ENCODE measurements around the gene WDR35.
"Not testable (repeated sequence)": the region's sequence is repeated elsewhere in the genome, so short reads cannot be mapped to it uniquely, and the experiment has no call there.

The WDR35 gene

DNA sequence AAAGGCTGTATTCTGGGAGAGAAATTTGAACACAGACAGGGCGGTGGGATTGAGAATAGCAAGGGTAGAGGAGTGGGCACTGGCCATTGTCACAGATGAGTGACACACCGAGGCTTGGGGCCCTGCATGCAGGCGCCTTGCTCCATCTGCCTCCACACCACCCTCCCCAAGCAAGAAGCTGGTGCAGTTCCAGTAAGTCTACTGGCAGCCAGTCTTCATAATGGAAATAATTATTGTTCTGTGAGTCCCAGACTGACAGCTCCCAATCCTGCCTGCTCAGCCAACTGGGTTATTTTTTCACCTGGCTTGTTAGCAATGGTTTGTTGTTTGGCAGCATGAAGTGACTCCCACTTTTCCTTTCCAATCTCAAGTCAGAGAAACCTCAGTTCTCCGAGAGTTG lies 101.1 kb downstream of the WDR35 start:
- Histone ChIP-seq H3K4me3 (ENCODE audit: low read length) (no peak overlapping the region), H3K27ac (ENCODE audit: low read depth, low read length) (no peak overlapping the region), H3K4me1 (ENCODE audit: insufficient read depth, low read length) (no peaks in the 10 kb centered on the region), H3K9ac (ENCODE audit: low read depth, low read length) (no peak overlapping the region), H3K9me3 (ENCODE audit: insufficient read depth, low read depth, low read length) (no peaks in the 10 kb centered on the region), H3K36me3 (ENCODE audit: insufficient read depth, low read length) (no peaks in the 10 kb centered on the region), H3K27me3 (ENCODE audit: insufficient read depth, low read length) (no peaks in the 10 kb centered on the region)
- 95% methylated on average over 4 of the region's 4 CpGs for WGBS

DNA sequence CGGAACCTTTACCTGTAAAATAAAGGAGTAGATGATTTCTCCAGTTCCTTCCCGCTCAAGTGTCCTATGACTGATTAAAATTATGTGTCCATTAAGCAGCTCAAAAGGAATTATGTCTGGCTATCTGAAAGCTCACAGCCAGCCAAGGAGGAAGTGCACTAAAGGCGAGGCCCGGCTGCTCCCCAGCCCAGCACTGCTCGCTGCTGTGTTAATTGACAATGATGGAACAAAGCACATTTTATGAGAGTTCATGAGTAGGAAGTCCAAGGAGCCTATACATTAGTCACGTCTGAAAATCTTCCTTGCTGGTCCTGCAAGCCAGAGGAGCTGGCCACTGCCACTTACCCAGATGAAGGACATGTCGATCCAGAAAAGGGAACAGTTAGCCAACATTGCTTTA lies 102.4 kb downstream of the WDR35 start:
- Histone ChIP-seq H3K4me3 (ENCODE audit: low read length) (no peak overlapping the region), H3K9me3 (ENCODE audit: insufficient read depth, low read depth, low read length) (no peaks in the 10 kb centered on the region), H3K27me3 (ENCODE audit: insufficient read depth, low read length) (no peaks in the 10 kb centered on the region), H3K36me3 (ENCODE audit: insufficient read depth, low read length) (no peaks in the 10 kb centered on the region), H3K9ac (ENCODE audit: low read depth, low read length) (no peak overlapping the region), H3K4me1 (ENCODE audit: insufficient read depth, low read length) (no peaks in the 10 kb centered on the region), H3K27ac (ENCODE audit: low read depth, low read length) (no peak overlapping the region)
- 94% methylated on average over 7 of the region's 7 CpGs for WGBS

DNA sequence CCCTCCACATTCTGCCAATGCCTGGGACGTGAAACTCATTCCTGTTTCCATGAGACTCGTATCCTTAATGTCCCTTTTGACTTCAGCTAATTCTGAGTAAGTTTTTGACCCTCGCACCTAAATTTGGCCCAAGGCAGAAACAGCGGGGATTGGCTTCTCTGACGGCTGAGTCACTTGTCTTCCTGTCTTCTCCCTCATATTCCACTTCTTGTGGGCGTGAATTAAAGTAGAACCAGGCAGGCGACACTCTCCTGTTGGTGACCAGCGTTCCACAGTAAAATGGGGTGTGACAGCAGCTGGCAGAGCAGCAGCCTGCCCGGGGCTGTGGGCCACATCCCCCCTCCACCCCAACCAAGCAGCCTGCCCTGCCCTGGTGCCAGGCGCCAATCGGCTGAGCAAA lies 103.6 kb downstream of the WDR35 start:
- no peaks in the 10 kb centered on the region for H3K4me1 ChIP-seq (ENCODE audit: insufficient read depth, low read length)
- H3K36me3 ChIP-seq (ENCODE audit: insufficient read depth, low read length): no peaks in the 10 kb centered on the region
- 83% methylated on average over 11 of the region's 11 CpGs for WGBS
- no peak overlapping the region for H3K27ac ChIP-seq (ENCODE audit: low read depth, low read length)
- H3K9me3 ChIP-seq (ENCODE audit: insufficient read depth, low read depth, low read length): no peaks in the 10 kb centered on the region
- H3K9ac ChIP-seq (ENCODE audit: low read depth, low read length): no peak overlapping the region
- H3K27me3 ChIP-seq (ENCODE audit: insufficient read depth, low read length): no peaks in the 10 kb centered on the region
- no peak overlapping the region for H3K4me3 ChIP-seq (ENCODE audit: low read length)

DNA sequence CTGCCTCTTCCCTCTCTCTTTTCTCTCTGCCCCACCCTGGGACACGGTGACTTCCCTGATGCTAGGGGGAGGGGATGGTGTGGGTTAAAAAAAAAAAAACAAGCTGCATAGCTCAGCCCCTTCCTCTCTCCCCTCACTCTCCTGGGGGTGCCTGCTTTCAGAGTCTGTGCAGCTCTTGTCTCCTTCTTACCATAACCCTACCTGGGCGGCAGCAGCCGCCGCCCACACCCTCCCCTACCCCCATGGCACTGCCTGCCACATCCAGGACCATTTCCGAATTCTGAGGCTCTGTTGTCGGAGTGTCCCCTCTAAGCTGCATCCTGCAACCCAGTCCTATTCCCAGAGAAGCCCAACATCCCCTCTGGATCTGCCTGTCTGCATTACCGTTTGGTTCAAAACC lies 104.1 kb downstream of the WDR35 start:
- 78% methylated on average over 6 of the region's 7 CpGs for WGBS

DNA sequence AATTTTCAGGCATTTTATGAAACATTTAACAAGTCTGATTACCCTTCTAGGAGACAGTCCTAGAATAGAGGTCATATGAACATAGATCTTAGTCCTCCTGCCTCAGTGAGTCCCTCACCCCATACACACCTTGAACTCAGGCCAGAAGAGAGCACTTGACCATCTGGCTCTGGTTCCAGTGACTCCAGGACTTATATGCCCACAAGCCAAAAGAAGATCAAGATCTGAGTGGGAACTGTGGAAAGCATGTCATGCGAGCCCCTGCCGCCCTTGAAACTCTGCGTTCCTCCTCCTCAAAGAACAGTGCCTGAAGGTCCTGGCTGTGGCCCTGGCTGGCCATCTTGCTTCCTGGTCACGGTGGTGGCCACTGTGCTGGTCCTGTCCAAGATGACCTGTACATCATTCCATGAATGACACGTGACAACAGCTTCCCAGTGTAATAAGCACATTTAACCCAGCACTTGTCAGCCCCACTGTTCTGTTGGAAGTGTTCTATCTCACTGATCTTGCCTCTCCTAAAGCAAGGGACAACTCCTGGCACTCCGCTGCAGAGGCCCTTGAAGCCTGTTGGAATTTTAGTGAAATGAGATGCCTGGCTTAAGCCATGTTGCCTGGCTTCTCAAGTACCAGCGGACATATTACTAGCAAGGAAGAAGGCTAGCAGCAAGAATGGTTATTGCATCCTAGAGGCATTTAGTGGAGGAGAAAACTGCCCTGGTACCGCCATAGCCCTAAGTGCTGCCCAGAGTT lies 105.8 kb downstream of the WDR35 start:
- no peak overlapping the region for H3K27ac ChIP-seq (ENCODE audit: low read depth, low read length)
- no peaks in the 10 kb centered on the region for H3K27me3 ChIP-seq (ENCODE audit: insufficient read depth, low read length)
- WGBS: 93% methylated on average over 8 of the region's 8 CpGs
- H3K9me3 ChIP-seq (ENCODE audit: insufficient read depth, low read depth, low read length): no peaks in the 10 kb centered on the region
- no peaks in the 10 kb centered on the region for H3K4me1 ChIP-seq (ENCODE audit: insufficient read depth, low read length)
- H3K36me3 ChIP-seq (ENCODE audit: insufficient read depth, low read length): no peaks in the 10 kb centered on the region
- H3K9ac ChIP-seq (ENCODE audit: low read depth, low read length): no peak overlapping the region
- H3K4me3 ChIP-seq (ENCODE audit: low read length): no peak overlapping the region

More for the DNA sequence above, 104.1 kb downstream of the WDR35 start:
- H3K9ac ChIP-seq (ENCODE audit: low read depth, low read length): no peak overlapping the region
- no peaks in the 10 kb centered on the region for H3K9me3 ChIP-seq (ENCODE audit: insufficient read depth, low read depth, low read length)
- H3K27ac ChIP-seq (ENCODE audit: low read depth, low read length): no peak overlapping the region
- no peaks in the 10 kb centered on the region for H3K27me3 ChIP-seq (ENCODE audit: insufficient read depth, low read length)
- H3K36me3 ChIP-seq (ENCODE audit: insufficient read depth, low read length): no peaks in the 10 kb centered on the region
- H3K4me1 ChIP-seq (ENCODE audit: insufficient read depth, low read length): no peaks in the 10 kb centered on the region
- no peak overlapping the region for H3K4me3 ChIP-seq (ENCODE audit: low read length)

DNA sequence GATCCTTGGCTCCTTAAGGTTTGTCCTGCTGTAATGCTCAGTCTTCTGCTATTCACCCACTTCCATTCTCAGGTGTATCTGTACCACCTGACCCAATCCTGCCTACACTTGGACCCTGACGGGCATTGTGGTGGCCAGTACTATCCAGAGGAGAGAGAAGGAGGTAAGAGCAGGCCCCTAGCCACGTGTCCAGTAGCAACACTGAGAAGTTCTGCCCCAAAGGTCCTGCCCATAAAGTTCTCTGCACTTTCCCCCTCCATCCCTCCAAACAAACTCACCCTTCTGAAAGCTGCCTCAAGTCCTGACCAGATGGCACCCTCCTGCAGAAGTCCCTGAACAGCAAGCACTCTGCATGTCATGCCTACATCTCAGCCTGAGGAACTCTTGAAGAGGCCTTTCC lies 106.4 kb downstream of the WDR35 start:
- H3K27me3 ChIP-seq (ENCODE audit: insufficient read depth, low read length): no peaks in the 10 kb centered on the region
- no peaks in the 10 kb centered on the region for H3K36me3 ChIP-seq (ENCODE audit: insufficient read depth, low read length)
- no peaks in the 10 kb centered on the region for H3K9me3 ChIP-seq (ENCODE audit: insufficient read depth, low read depth, low read length)
- no peak overlapping the region for H3K9ac ChIP-seq (ENCODE audit: low read depth, low read length)
- 68% methylated on average over 2 of the region's 2 CpGs for WGBS
- no peak overlapping the region for H3K4me3 ChIP-seq (ENCODE audit: low read length)
- no peak overlapping the region for H3K27ac ChIP-seq (ENCODE audit: low read depth, low read length)
- no peaks in the 10 kb centered on the region for H3K4me1 ChIP-seq (ENCODE audit: insufficient read depth, low read length)

DNA sequence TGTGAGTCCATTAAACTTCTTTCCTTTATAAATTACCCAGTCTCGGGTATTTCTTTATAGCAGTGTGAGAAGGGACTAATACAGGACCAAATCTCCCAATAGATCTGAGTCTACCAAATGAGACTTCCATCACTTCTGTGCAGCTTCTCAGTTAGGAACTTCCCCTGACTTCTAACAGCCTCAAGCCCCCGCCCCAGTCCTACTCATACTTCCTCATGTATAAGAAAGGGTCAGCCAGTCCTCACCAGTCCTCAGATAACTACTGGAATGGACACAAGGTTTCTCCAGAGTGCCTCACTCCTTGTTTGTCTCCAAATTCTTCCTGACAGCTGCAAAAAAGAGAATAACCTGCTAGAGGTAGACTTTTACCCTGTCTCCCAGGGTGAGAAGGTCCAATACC lies 107.6 kb downstream of the WDR35 start:
- Histone ChIP-seq H3K9me3 (ENCODE audit: insufficient read depth, low read depth, low read length) (no peaks in the 10 kb centered on the region), H3K4me3 (ENCODE audit: low read length) (no peak overlapping the region), H3K9ac (ENCODE audit: low read depth, low read length) (no peak overlapping the region), H3K27ac (ENCODE audit: low read depth, low read length) (no peak overlapping the region), H3K4me1 (ENCODE audit: insufficient read depth, low read length) (no peaks in the 10 kb centered on the region), H3K27me3 (ENCODE audit: insufficient read depth, low read length) (no peaks in the 10 kb centered on the region), H3K36me3 (ENCODE audit: insufficient read depth, low read length) (no peaks in the 10 kb centered on the region)
- WGBS: 93% methylated on average over 2 of the region's 2 CpGs

DNA sequence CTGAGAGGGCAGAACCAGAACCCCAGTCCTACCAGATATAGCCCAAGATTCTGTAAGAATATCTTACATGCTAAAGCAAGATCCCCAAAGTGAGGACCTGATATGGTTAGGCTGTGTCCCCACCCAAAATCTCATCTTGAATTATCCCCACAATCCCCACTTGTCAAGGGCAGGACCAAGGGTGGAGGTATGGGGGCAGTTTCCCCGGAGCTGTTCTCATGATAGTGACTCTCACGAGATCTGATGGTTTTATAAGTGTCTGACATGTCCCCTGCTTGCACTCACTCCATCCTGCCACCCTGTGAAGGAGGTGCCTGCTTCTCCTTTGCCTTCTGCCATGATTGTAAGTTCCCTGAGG lies 108.0 kb downstream of the WDR35 start:
- 75% methylated on average over 2 of the region's 2 CpGs for WGBS
- H3K27ac ChIP-seq (ENCODE audit: low read depth, low read length): no peak overlapping the region
- no peaks in the 10 kb centered on the region for H3K4me1 ChIP-seq (ENCODE audit: insufficient read depth, low read length)
- no peak overlapping the region for H3K4me3 ChIP-seq (ENCODE audit: low read length)
- no peak overlapping the region for H3K9ac ChIP-seq (ENCODE audit: low read depth, low read length)
- H3K27me3 ChIP-seq (ENCODE audit: insufficient read depth, low read length): no peaks in the 10 kb centered on the region
- H3K9me3 ChIP-seq (ENCODE audit: insufficient read depth, low read depth, low read length): no peaks in the 10 kb centered on the region
- H3K36me3 ChIP-seq (ENCODE audit: insufficient read depth, low read length): no peaks in the 10 kb centered on the region

DNA sequence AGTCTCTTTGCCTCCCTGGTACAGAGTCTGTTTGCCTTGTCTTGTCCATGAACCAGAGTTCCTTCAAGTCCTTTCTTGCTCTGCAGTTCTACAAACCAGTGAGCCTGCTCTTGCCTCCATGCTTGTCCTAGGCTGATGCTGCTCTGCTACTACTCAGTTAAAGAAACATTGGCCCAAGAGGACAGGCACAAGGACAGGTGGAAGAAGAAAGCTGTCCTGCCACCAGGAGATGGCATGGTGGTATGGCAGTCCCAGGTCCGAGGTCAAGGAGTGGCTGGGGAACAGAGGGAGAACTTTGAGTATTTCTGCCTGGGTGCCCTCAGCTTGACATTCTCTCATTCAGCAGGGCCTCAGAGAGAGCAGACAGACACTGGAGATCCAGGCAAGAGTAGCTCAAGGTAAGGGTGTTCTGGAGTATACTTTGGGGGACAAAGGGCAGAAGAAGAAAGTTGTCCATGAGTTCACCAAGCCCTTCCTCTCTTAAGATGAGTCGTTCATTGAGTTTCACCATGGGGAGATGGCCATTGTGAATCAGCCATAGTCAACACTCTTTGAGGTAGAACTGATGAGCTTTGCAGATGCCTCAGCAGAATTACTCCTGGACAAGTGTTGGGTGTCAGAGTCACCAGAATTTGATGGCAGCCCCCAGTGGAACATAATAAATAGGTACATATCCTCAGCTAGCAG lies 108.5 kb downstream of the WDR35 start:
- WGBS: 90% methylated on average over 2 of the region's 2 CpGs
- H3K27ac ChIP-seq (ENCODE audit: low read depth, low read length): no peak overlapping the region

DNA sequence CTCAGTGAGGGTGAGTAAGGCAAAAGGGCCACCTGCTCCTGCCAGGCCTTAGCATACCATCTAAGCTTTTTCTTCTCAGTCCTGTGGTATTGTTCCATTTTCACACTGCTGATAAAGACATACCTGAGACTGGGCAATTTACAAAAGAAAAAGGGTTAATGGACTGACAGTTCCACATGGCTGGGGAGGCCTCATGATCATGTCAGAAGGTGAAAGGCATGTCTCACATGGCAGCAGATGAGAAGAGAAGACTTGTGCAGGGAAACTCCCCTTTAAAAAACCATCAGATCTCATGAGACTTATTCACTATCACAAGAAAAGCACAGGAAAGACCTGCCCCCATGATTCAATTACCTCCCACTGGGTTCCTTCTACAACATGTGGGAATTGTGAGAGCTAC lies 109.7 kb downstream of the WDR35 start:
- not testable (repeated sequence) for H3K4me3 ChIP-seq (ENCODE audit: low read length)

More for the DNA sequence above, 108.5 kb downstream of the WDR35 start:
- no peak overlapping the region for H3K9ac ChIP-seq (ENCODE audit: low read depth, low read length)
- H3K27me3 ChIP-seq (ENCODE audit: insufficient read depth, low read length): no peaks in the 10 kb centered on the region
- H3K4me3 ChIP-seq (ENCODE audit: low read length): no peak overlapping the region
- H3K4me1 ChIP-seq (ENCODE audit: insufficient read depth, low read length): no peaks in the 10 kb centered on the region
- H3K9me3 ChIP-seq (ENCODE audit: insufficient read depth, low read depth, low read length): no peaks in the 10 kb centered on the region
- no peaks in the 10 kb centered on the region for H3K36me3 ChIP-seq (ENCODE audit: insufficient read depth, low read length)

DNA sequence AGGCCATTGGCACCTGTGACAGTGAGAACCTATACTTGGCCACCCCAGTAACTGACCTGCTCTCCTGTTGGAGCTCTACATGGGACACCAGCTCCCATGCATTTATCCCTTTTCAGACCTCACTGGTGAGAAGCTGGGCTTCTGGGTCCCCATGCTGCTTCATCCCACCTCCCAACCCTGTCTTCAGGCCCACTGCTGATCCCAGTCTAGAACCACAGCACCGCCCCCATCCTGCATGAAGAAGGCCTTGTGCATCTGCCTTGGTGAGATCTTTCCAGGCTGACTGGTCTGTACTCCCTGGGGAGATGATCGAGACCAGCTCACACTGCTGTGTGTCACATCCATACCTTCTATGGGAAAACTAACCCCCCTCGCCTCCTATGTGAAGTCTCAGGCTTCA lies 110.8 kb downstream of the WDR35 start:
- Histone ChIP-seq H3K27me3 (ENCODE audit: insufficient read depth, low read length) (no peaks in the 10 kb centered on the region), H3K9ac (ENCODE audit: low read depth, low read length) (no peak overlapping the region), H3K4me3 (ENCODE audit: low read length) (no peak overlapping the region), H3K27ac (ENCODE audit: low read depth, low read length) (no peak overlapping the region), H3K36me3 (ENCODE audit: insufficient read depth, low read length) (no peaks in the 10 kb centered on the region), H3K9me3 (ENCODE audit: insufficient read depth, low read depth, low read length) (no peaks in the 10 kb centered on the region), H3K4me1 (ENCODE audit: insufficient read depth, low read length) (no peaks in the 10 kb centered on the region)
- WGBS: 89% methylated on average over 3 of the region's 3 CpGs

More for the DNA sequence above, 109.7 kb downstream of the WDR35 start:
- H3K4me1 ChIP-seq (ENCODE audit: insufficient read depth, low read length); H3K27ac ChIP-seq (ENCODE audit: low read depth, low read length); H3K27me3 ChIP-seq (ENCODE audit: insufficient read depth, low read length); H3K9me3 ChIP-seq (ENCODE audit: insufficient read depth, low read depth, low read length); H3K9ac ChIP-seq (ENCODE audit: low read depth, low read length); H3K36me3 ChIP-seq (ENCODE audit: insufficient read depth, low read length): not testable (repeated sequence)

All from HUES64 (cell line).